ENCODE data around the gene PSENEN. TPM values are rescaled to one million over a fixed set of nuclear protein-coding genes. Genes with fewer than 3 reads are reported as not detected.

Gene PSENEN
- total RNA-seq, 8 experiments from 2014 or later = 56.4 to 142 (median 84.7) TPM

GRCh38 chr19:35742121-35742724 lies 3.2 kb upstream of the PSENEN start, which contains the start of gene IGFLR1:
TSS of gene IGFLR1 (minus strand) at chr19:35742452. CDS start at chr19:35741180, 1,272 bp downstream.
- peak within 1 kb of the TSS; percentile 80 to 81 for H3K27ac ChIP-seq
- H3K4me3 ChIP-seq = peak within 1 kb of the TSS; percentile 35 to 52 (median 40)
- peaks cover 10 to 11% of the 10 kb centered on the region in 2 donors for H3K4me1 ChIP-seq (replicated peaks in 1 of 2)
- in situ Hi-C loops (cut with MboI; ENCODE audit: low pct_unique_long_range_greater_than_20kb in 2 of 9, low sequenced_read_pairs in 9 of 9, unreplicated experiment in 9 of 9) = no loop called here
- no peak for ATAC-seq (replicated peaks in 6 of 8)
- 73 to 100% (median 95%) methylated on average over 1 to 6 of the region's 9 CpGs; no CpG with 5 or more reads in 5 of the 10 experiments for WGBS, 10 experiments

DNA sequence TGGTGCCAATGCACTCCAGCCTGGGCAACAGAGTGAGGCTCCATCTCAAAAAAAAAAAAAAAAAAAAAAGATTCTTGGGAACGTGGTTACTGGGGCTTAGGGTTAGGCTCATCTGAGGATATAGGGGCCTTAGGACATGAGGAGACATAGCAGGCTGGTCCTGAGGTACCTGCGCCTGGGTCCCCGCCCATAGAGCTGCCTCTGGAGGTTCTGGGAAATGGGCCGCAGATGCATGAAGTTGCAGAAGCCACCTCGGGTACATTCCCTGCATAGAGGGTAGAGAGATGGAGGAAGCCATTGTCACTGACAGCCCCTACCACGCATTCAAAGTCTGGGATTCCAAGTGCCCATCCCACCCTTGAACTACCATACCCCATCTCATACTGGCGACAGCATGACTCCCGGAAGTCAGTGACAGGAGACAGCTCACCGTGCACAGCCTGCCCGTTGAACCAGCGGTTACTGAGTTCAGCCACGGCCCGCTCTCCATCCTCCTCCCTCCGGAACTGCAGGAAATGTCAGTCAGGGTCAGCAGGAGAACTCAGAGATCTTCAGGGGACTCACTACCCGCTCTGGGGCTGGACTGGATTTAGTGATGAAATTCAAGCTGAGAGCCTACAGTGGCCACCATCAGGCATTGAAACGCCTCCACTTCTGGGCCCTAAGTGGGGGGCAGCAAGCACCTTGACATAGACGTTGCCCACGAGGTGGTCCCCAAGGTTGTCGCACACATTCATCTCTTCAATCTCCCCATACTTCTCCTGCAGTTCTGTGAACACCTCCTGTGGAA lies 1.6 kb upstream of the PSENEN start:
- Histone ChIP-seq H3K27ac (no peak overlapping the region), H3K4me3 (peak overlapping the region; percentile 97 to 99 (median 98)), H3K4me1 (replicated peaks in 1 of 2) (peaks cover 11 to 12% of the 10 kb centered on the region in 2 donors)
- no peak for ATAC-seq (replicated peaks in 6 of 8)
- in situ Hi-C loops (cut with MboI; ENCODE audit: low pct_unique_long_range_greater_than_20kb in 2 of 9, low sequenced_read_pairs in 9 of 9, unreplicated experiment in 9 of 9) = no loop called here
- WGBS, 10 experiments = 33 to 100% (median 83%) methylated on average over 1 to 13 of the region's 19 CpGs; no CpG with 5 or more reads in 3 of the 10 experiments

- WGBS, 10 experiments = 0 to 2% (median 0%) methylated on average over 1 to 13 of the region's 41 CpGs; no CpG with 5 or more reads in 1 of the 10 experiments
- peak; percentile 43 to 56 (median 47) for ATAC-seq (replicated peaks in 6 of 8)
These were observed 772 bp upstream of the PSENEN start for GRCh38 chr19:35744430-35745327.

GRCh38 chr19:35746087-35746462 lies 624 bp downstream of the PSENEN start:
- in situ Hi-C loops (cut with MboI; ENCODE audit: low pct_unique_long_range_greater_than_20kb in 2 of 9, low sequenced_read_pairs in 9 of 9, unreplicated experiment in 9 of 9) = no loop called here
- ATAC-seq (replicated peaks in 6 of 8) = no peak
- Histone ChIP-seq H3K4me1 (replicated peaks in 1 of 2) (peaks cover 16 to 22% of the 10 kb centered on the region in 2 donors), H3K27ac (peak overlapping the region; percentile 37 to 63), H3K4me3 (peak overlapping the region; percentile 97 to 99 (median 98))
- 0 to 60% methylated on average over 1 of the region's 4 CpGs; no CpG with 5 or more reads in 8 of the 10 experiments for WGBS, 10 experiments

More at GRCh38 chr19:35744430-35745327, 772 bp upstream of the PSENEN start:
- H3K27ac ChIP-seq = peak overlapping the region; percentile 99 to 100
- H3K4me3 ChIP-seq = peak overlapping the region; percentile 97 to 99 (median 98)
- in situ Hi-C loops (cut with MboI; ENCODE audit: low pct_unique_long_range_greater_than_20kb in 2 of 9, low sequenced_read_pairs in 9 of 9, unreplicated experiment in 9 of 9) = no loop called here
- H3K4me1 ChIP-seq (replicated peaks in 1 of 2) = peaks cover 16 to 20% of the 10 kb centered on the region in 2 donors

DNA sequence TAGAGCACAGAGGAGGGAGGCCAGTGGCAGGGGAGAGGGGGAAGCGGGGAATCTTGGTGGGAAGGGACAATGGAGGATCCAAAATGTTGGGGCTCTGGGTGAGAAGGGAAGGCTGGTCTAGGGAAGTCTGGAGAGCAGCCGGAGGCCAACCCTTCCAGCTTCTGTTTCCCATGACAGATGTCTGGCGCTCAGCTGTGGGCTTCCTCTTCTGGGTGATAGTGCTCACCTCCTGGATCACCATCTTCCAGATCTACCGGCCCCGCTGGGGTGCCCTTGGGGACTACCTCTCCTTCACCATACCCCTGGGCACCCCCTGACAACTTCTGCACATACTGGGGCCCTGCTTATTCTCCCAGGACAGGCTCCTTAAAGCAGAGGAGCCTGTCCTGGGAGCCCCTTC lies 1.1 kb downstream of the PSENEN start:
- in situ Hi-C loops (cut with MboI; ENCODE audit: low pct_unique_long_range_greater_than_20kb in 2 of 9, low sequenced_read_pairs in 9 of 9, unreplicated experiment in 9 of 9) = no loop called here
- H3K27ac ChIP-seq = no peak overlapping the region
- H3K4me1 ChIP-seq (replicated peaks in 1 of 2) = peaks cover 15 to 20% of the 10 kb centered on the region in 2 donors
- no peak for ATAC-seq (replicated peaks in 6 of 8)
- WGBS, 10 experiments = 50 to 86% methylated on average over 1 to 4 of the region's 5 CpGs; no CpG with 5 or more reads in 8 of the 10 experiments
- peak overlapping the region in 2 of 5 donors; percentile 97 to 99 for H3K4me3 ChIP-seq

GRCh38 chr19:35748106-35749020 lies 2.9 kb downstream of the PSENEN start, which contains the start of gene LIN37:
TSS of gene LIN37 (plus strand) at chr19:35748576. CDS start at chr19:35748725, 149 bp downstream.
- H3K4me1 ChIP-seq (replicated peaks in 1 of 2) = peaks cover 13 to 18% of the 10 kb centered on the region in 2 donors
- H3K27ac ChIP-seq = peak within 1 kb of the TSS; percentile 54 to 62
- in situ Hi-C loops (cut with MboI; ENCODE audit: low pct_unique_long_range_greater_than_20kb in 2 of 9, low sequenced_read_pairs in 9 of 9, unreplicated experiment in 9 of 9) = no loop called here
- 0 to 12% (median 0%) methylated on average over 2 to 22 of the region's 45 CpGs; no CpG with 5 or more reads in 2 of the 10 experiments for WGBS, 10 experiments
- H3K4me3 ChIP-seq = peak within 1 kb of the TSS; percentile 62 to 85 (median 80)
- ATAC-seq (replicated peaks in 6 of 8) = peak; percentile 69 to 82 (median 80)

- Histone ChIP-seq H3K4me3 (no peak overlapping the region), H3K27ac (no peak overlapping the region), H3K4me1 (replicated peaks in 1 of 2) (peaks cover 11 to 14% of the 10 kb centered on the region in 2 donors)
- in situ Hi-C loops (cut with MboI; ENCODE audit: low pct_unique_long_range_greater_than_20kb in 2 of 9, low sequenced_read_pairs in 9 of 9, unreplicated experiment in 9 of 9) = no loop called here
- ATAC-seq (replicated peaks in 6 of 8) = no peak
- WGBS, 10 experiments = 40 to 80% (median 80%) methylated on average over 1 of the region's 5 CpGs; no CpG with 5 or more reads in 7 of the 10 experiments
These were observed 4.7 kb downstream of the PSENEN start for GRCh38 chr19:35750167-35750566.

GRCh38 chr19:35751839-35752745 lies 6.6 kb downstream of the PSENEN start:
- H3K4me1 ChIP-seq (replicated peaks in 1 of 2) = peaks cover 15 to 16% of the 10 kb centered on the region in 2 donors
- H3K4me3 ChIP-seq = no peak overlapping the region
- no peak overlapping the region for H3K27ac ChIP-seq
- ATAC-seq (replicated peaks in 6 of 8) = no peak
- 44 to 100% (median 90%) methylated on average over 1 to 7 of the region's 14 CpGs; no CpG with 5 or more reads in 3 of the 10 experiments for WGBS, 10 experiments
- in situ Hi-C loops (cut with MboI; ENCODE audit: low pct_unique_long_range_greater_than_20kb in 2 of 9, low sequenced_read_pairs in 9 of 9, unreplicated experiment in 9 of 9) = no loop called here

DNA sequence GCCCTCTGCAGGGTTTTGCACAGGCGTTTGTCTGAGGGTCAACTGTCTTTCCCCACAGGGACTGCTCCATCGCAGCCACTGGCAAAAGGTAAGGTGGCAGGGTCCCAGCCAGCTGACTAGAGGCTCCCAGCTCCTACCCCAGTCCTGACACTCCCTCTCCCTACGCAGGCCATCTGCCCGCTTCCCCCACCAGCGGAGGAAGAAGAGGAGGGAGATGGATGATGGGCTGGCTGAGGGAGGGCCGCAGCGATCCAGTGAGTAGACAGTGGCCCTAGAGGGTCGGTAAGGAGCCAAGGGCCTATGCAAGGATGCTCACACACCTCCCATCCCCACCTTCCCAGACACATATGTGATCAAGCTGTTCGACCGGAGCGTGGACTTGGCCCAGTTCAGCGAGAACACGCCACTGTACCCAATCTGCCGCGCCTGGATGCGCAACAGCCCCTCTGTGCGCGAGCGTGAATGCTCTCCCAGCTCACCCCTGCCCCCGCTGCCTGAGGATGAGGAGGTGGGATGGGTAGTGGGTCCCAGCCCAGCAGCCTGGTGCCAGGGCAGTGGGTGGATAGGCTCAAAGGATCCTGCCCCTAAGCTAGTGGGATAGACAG lies 7.4 kb downstream of the PSENEN start:
- H3K4me1 ChIP-seq (replicated peaks in 1 of 2) = peaks cover 17 to 18% of the 10 kb centered on the region in 2 donors
- 50 to 100% (median 84%) methylated on average over 1 to 13 of the region's 20 CpGs; no CpG with 5 or more reads in 3 of the 10 experiments for WGBS, 10 experiments
- no peak for ATAC-seq (replicated peaks in 6 of 8)
- H3K27ac ChIP-seq = no peak overlapping the region
- in situ Hi-C loops (cut with MboI; ENCODE audit: low pct_unique_long_range_greater_than_20kb in 2 of 9, low sequenced_read_pairs in 9 of 9, unreplicated experiment in 9 of 9) = no loop called here
- H3K4me3 ChIP-seq = no peak overlapping the region

GRCh38 chr19:35753634-35754369 lies 8.4 kb downstream of the PSENEN start:
- ATAC-seq (replicated peaks in 6 of 8) = no peak
- no peak overlapping the region for H3K27ac ChIP-seq
- no peak overlapping the region for H3K4me3 ChIP-seq
- in situ Hi-C loops (cut with MboI; ENCODE audit: low pct_unique_long_range_greater_than_20kb in 2 of 9, low sequenced_read_pairs in 9 of 9, unreplicated experiment in 9 of 9) = no loop called here
- H3K4me1 ChIP-seq (replicated peaks in 1 of 2) = peaks cover 17 to 20% of the 10 kb centered on the region in 2 donors
- 80 to 100% (median 100%) methylated on average over 1 to 3 of the region's 20 CpGs; no CpG with 5 or more reads in 7 of the 10 experiments for WGBS, 10 experiments

Data from motor neuron (in vitro differentiated cells).